Hepatocyte (in vitro differentiated cells): Measurements from ENCODE around the gene NHERF2. TPM values are rescaled to one million over a fixed set of nuclear protein-coding genes. Genes with fewer than 3 reads are reported as not detected.

Experiments used
- DNase-seq: peaks from one replicate; pipeline ENCODE4 v3.0.0-alpha.2; 2016; ENCODE audit warnings: low spot score
- H2AFZ ChIP-seq: fragments of 200-600 bp; sonication (generic); 2 replicates; pipeline ENCODE4 v1.6.0; 2016; ENCODE audit warnings: antibody characterized with exemption, mild to moderate bottlenecking
- H3K27ac ChIP-seq: fragments of 200-600 bp; sonication (generic); 2 replicates; pipeline ENCODE4 v1.5.1; 2016; ENCODE audit warnings: mild to moderate bottlenecking
- H3K27me3 ChIP-seq: fragments of 200-600 bp; sonication (generic); 2 replicates; pipeline ENCODE4 v1.6.1; 2016
- H3K36me3 ChIP-seq: fragments of 200-600 bp; sonication (generic); replicated peaks from 2 replicates; pipeline ENCODE4 v1.5.1; 2016; ENCODE audit warnings: low read depth; ENCODE audit not compliant: insufficient read depth
- H3K4me1 ChIP-seq: fragments of 200-600 bp; sonication (generic); 2 replicates; pipeline ENCODE4 v1.5.1; 2016; ENCODE audit warnings: mild to moderate bottlenecking, moderate library complexity; ENCODE audit not compliant: insufficient read depth
- H3K4me2 ChIP-seq: fragments of 200-600 bp; sonication (generic); 2 replicates; pipeline ENCODE4 v1.6.0; 2016
- H3K4me3 ChIP-seq: fragments of 200-600 bp; sonication (generic); 2 replicates; pipeline ENCODE4 v1.5.1; 2016; ENCODE audit warnings: mild to moderate bottlenecking
- H3K79me2 ChIP-seq: fragments of 200-600 bp; sonication (generic); 2 replicates; pipeline ENCODE4 v1.6.0; 2017; ENCODE audit warnings: mild to moderate bottlenecking
- H3K9me2 ChIP-seq: fragments of 200-600 bp; sonication (generic); replicated peaks from 2 replicates; pipeline ENCODE4 v1.6.0; 2017; ENCODE audit warnings: mild to moderate bottlenecking; ENCODE audit not compliant: insufficient read depth
- H3K9me3 ChIP-seq: fragments of 200-600 bp; sonication (generic); 2 replicates; pipeline ENCODE4 v1.5.1; 2016; ENCODE audit warnings: low read depth, mild to moderate bottlenecking
- H4K20me1 ChIP-seq: fragments of 200-600 bp; sonication (generic); 2 replicates; pipeline ENCODE4 v1.6.0; 2016; ENCODE audit warnings: mild to moderate bottlenecking; ENCODE audit not compliant: insufficient read depth, poor library complexity, severe bottlenecking
- EZH2 ChIP-seq: fragments of 200-600 bp; sonication (generic); IDR thresholded peaks from 2 replicates; pipeline ENCODE4 v1.6.1; 2016; ENCODE audit warnings: antibody characterized with exemption, mild to moderate bottlenecking, borderline replicate concordance
- EZH2phosphoT487 ChIP-seq: fragments of 200-600 bp; sonication (generic); IDR thresholded peaks from one replicate; pipeline ENCODE4 v1.6.1; 2018; ENCODE audit warnings: antibody characterized with exemption, mild to moderate bottlenecking, low read depth, moderate library complexity; ENCODE audit not compliant: unreplicated experiment, severe bottlenecking
- WGBS: methylation state at CpG from one replicate; pipeline ENCODE4 v1.1.6; 2016; ENCODE audit warnings: low lambda C conversion rate; ENCODE audit errors: missing lambda C conversion rate; 5-methylcytosine and 5-hydroxymethylcytosine counted together
- polyA plus RNA-seq: library from polyadenylated mRNA; unstranded; fragments of >200 nt; fragmentation: Nextera tagmentation; extraction: Ambion mirVana; gene quantifications from 2 replicates; pipeline ENCODE4 v1.2.1, GENCODE V29; 2016
- total RNA-seq: library from RNA; depleted of rRNA; stranded (reverse); fragments of >200 nt; gene quantifications from 2 replicates; pipeline ENCODE4 v1.2.3, GENCODE V29; 2014
- TF ChIP-seq, protein P1 (sequence below): fragments of 200-600 bp; sonication (generic); IDR thresholded peaks from 2 replicates; pipeline ENCODE4 v1.5.1; 2016; ENCODE audit warnings: antibody characterized with exemption, mild to moderate bottlenecking; ENCODE audit not compliant: poor library complexity

Gene NHERF2
- total and polyA plus RNA-seq, 2 experiments from 2014 or later: 29.6 to 43.8 TPM

DNA sequence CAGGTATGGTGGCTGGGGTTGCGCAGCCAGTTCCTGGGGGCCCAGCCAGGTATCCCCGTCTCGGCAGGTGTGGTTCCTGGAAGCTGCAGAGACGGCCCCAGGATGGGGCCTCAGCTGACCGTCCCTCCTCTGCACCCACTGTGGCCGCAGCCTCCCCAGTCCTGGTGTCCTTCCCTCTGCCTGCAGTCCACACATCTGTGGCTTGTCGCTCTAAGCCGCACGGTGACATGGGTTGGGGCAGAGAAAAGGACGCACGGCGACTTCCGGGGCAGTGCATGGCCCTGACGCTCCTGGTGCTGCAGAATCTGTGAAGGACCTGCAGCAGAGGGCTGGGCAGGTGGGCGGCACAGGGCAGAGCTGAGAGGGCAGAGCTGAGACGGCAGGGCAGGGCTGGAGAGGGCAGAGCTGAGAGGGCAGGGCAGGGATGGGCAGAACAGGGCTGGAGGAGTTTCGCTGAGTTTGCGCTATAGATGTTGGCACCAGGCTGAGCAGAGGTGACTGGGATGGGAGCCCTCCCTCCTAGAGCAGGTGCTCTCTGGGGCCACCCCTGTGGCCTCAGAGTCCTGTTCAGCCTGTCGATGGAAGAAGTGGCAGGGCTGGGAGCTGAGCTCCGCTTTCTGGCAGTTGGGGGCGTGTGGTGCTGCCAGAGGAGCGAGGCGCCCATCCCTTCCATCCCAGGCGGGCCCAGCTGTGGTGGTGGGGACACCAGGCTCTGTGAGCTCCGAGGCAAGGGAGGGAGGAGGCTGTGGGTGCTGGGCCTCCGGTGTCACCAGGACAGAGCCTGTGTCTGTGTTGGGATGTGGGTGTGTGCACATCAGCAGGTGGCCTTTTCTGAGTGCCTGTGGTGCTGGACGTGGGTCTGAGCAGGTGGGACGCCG, 44.1 kb downstream of the NHERF2 start:
- Histone ChIP-seq H3K27me3 (no peaks in the 10 kb centered on the region), H3K9me3 (no peaks in the 10 kb centered on the region), H4K20me1 (no peaks in the 10 kb centered on the region), H3K9me2 (no peaks in the 10 kb centered on the region), H3K79me2 (no peaks in the 10 kb centered on the region), H3K4me1 (no peaks in the 10 kb centered on the region), H3K27ac (no peak overlapping the region), H3K36me3 (no peaks in the 10 kb centered on the region), H3K4me3 (no peak overlapping the region), H3K4me2 (no peak overlapping the region), H2AFZ (no peak overlapping the region)
- DNase-seq: no peak
- WGBS: 97% methylated on average over 27 of the region's 29 CpGs
- TF ChIP-seq EZH2phosphoT487: no peak
- TF ChIP-seq, protein P1, sequence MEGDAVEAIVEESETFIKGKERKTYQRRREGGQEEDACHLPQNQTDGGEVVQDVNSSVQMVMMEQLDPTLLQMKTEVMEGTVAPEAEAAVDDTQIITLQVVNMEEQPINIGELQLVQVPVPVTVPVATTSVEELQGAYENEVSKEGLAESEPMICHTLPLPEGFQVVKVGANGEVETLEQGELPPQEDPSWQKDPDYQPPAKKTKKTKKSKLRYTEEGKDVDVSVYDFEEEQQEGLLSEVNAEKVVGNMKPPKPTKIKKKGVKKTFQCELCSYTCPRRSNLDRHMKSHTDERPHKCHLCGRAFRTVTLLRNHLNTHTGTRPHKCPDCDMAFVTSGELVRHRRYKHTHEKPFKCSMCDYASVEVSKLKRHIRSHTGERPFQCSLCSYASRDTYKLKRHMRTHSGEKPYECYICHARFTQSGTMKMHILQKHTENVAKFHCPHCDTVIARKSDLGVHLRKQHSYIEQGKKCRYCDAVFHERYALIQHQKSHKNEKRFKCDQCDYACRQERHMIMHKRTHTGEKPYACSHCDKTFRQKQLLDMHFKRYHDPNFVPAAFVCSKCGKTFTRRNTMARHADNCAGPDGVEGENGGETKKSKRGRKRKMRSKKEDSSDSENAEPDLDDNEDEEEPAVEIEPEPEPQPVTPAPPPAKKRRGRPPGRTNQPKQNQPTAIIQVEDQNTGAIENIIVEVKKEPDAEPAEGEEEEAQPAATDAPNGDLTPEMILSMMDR: no peak
- no peak for TF ChIP-seq EZH2

DNA sequence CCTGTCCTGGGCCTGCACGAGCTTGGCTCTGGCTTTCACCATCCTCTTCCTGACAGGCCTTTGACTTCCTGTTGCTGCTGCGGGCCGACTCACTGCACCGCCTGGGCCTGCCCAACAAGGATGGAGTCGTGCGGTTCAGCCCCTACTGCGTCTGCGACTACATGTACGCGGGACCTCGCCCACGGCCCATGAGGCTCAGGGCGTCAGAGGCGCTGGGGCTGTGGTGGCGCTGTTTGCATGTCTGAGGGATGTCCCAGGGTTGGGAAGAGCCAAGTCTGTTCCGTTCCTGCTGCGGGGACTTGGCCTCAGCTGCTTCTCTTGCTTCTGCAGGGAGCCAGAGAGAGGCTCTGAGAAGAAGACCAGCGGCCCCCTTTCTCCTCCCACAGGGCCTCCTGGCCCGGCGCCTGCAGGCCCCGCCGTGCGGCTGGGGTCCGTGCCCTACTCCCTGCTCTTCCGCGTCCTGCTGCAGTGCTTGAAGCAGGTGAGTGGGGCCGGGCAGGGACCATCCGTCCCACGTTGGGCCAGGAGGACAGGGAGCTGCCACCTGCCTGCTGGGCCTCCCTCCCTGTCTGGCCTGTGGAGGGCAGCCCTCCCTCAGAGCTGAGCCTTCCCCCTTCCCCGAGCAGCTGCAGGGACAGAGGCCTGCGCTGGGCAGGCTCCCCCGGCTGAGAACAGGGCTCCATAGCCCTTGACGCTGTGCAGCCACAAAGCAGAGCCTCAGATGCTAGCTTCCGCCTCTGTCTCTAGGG, 44.9 kb downstream of the NHERF2 start:
- H4K20me1 ChIP-seq: no peaks in the 10 kb centered on the region
- H3K4me2 ChIP-seq: no peak overlapping the region
- no peak overlapping the region for H3K27ac ChIP-seq
- no peaks in the 10 kb centered on the region for H3K27me3 ChIP-seq
- no peak overlapping the region for H3K4me3 ChIP-seq
- TF ChIP-seq EZH2phosphoT487 (no peak), EZH2 (no peak)
- TF ChIP-seq, protein P1: no peak
- H3K36me3 ChIP-seq: no peaks in the 10 kb centered on the region
- DNase-seq: no peak
- no peaks in the 10 kb centered on the region for H3K9me3 ChIP-seq
- no peaks in the 10 kb centered on the region for H3K4me1 ChIP-seq
- no peaks in the 10 kb centered on the region for H3K9me2 ChIP-seq
- H3K79me2 ChIP-seq: no peaks in the 10 kb centered on the region
- no peak overlapping the region for H2AFZ ChIP-seq
- 93% methylated on average over 34 of the region's 34 CpGs for WGBS

DNA sequence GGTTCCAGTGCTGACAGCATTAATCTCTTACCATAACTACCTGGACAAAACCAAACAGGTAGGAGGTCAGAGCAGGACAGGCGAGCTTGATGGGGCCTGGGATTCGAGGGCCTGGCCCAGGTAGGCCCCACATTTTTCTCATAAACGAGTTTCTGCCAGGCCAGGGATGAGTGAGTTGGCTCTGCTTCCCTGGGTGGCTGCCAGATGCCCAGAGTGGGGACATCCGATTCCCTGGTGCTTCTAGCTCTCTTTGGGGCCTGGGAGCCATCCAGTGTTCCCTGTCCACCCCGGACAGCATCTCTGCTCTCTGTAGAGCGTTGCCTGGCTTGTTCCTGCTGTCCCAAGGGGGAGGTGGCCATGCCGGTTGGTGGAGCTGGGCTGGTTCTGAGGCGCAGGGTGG, 46.2 kb downstream of the NHERF2 start:
- Histone ChIP-seq H3K27me3 (no peaks in the 10 kb centered on the region), H4K20me1 (no peaks in the 10 kb centered on the region), H3K4me3 (no peak overlapping the region), H3K9me3 (no peaks in the 10 kb centered on the region), H3K9me2 (no peaks in the 10 kb centered on the region), H3K4me1 (no peaks in the 10 kb centered on the region), H2AFZ (no peak overlapping the region), H3K79me2 (no peaks in the 10 kb centered on the region), H3K36me3 (no peaks in the 10 kb centered on the region), H3K27ac (no peak overlapping the region), H3K4me2 (no peak overlapping the region)
- WGBS: 94% methylated on average over 8 of the region's 8 CpGs
- no peak for DNase-seq
- TF ChIP-seq EZH2phosphoT487 (no peak), EZH2 (no peak)
- TF ChIP-seq, protein P1: no peak
